ENCODE results near the gene HSPB1.

GRCh38 chr7:76278540-76278939 is 23.9 kb upstream of the HSPB1 start:
- TF ChIP-seq CTCF (IDR thresholded peaks at IDR 0.05) (no peak), POLR2AphosphoS5 (IDR thresholded peaks at IDR 0.05) (no peak), POLR2A (IDR thresholded peaks at IDR 0.05) (no peak), EP300 (IDR thresholded peaks at IDR 0.05) (no peak)
